ENCODE measurements around the gene ZFYVE16. TPM values are rescaled to one million over a fixed set of nuclear protein-coding genes. Genes with fewer than 3 reads are reported as not detected.
"Not testable (repeated sequence)": the region's sequence is repeated elsewhere in the genome, so short reads cannot be mapped to it uniquely, and the experiment has no call there.

Gene ZFYVE16
- total RNA-seq, 1 experiment from 2014 or later, result 50.2 TPM

- no TSS peak for BruUV-seq (replicated peaks)
- H3K4me1 Mint-ChIP-seq (ENCODE audit: low read depth, unreplicated experiment), result no peaks in the 10 kb centered on the region
- H3K27me3 Mint-ChIP-seq (ENCODE audit: insufficient read depth, unreplicated experiment), result peaks cover 3% of the 10 kb centered on the region
- ChIA-PET POLR2A (interaction anchor here (0.6 kb wide), 1 partner anchor 869 kb away, joined by 8 read pairs; the partner anchor contains the start of gene HOMER1), CTCF (no interaction called here)
- intact Hi-C loops (cut with micrococcal nuclease; ENCODE audit: unreplicated experiment), result no loop called here
- DNase-seq, result no peak
- H3K4me3 Mint-ChIP-seq (ENCODE audit: unreplicated experiment), result no peak overlapping the region
- no peaks in the 10 kb centered on the region for H3K9me3 ChIP-seq
- H3K36me3 Mint-ChIP-seq (ENCODE audit: insufficient read depth, unreplicated experiment), result no peaks in the 10 kb centered on the region
- H3K4me3 ChIP-seq (ENCODE audit: low read depth, low read length), result no peak overlapping the region
- H3K27me3 ChIP-seq (replicated peaks; ENCODE audit: control insufficient read depth, insufficient read depth, low read length), result no peaks in the 10 kb centered on the region
- no peaks in the 10 kb centered on the region for H3K4me1 ChIP-seq
- no peak overlapping the region for H3K27ac Mint-ChIP-seq (ENCODE audit: unreplicated experiment)
- no peaks in the 10 kb centered on the region for H3K36me3 ChIP-seq (ENCODE audit: control insufficient read depth, insufficient read depth, low read length)
- H3K9me3 Mint-ChIP-seq (ENCODE audit: unreplicated experiment), result no peaks in the 10 kb centered on the region
- no peak for TF ChIP-seq CTCF (IDR thresholded peaks at IDR 0.05; ENCODE audit: insufficient read depth in 1 of 2, low read depth in 1 of 2, low read length in 1 of 2, severe bottlenecking in 1 of 2, unreplicated experiment in 1 of 2)
Measured at GRCh38 chr5:80382488-80382887, 25.4 kb upstream of the ZFYVE16 start.

- no peak for DNase-seq
- H3K27me3 ChIP-seq (replicated peaks; ENCODE audit: control insufficient read depth, insufficient read depth, low read length), result no peaks in the 10 kb centered on the region
- no peak for TF ChIP-seq CTCF (IDR thresholded peaks at IDR 0.05; ENCODE audit: insufficient read depth in 1 of 2, low read depth in 1 of 2, low read length in 1 of 2, severe bottlenecking in 1 of 2, unreplicated experiment in 1 of 2)
- H3K4me3 Mint-ChIP-seq (ENCODE audit: unreplicated experiment), result no peak overlapping the region
- H3K4me1 ChIP-seq, result no peaks in the 10 kb centered on the region
- no peaks in the 10 kb centered on the region; the same call in 1 of the 2 replicates for H3K9me3 ChIP-seq
- H3K36me3 Mint-ChIP-seq (ENCODE audit: insufficient read depth, unreplicated experiment), result no peaks in the 10 kb centered on the region
- BruUV-seq (replicated peaks), result no TSS peak
- H3K9me3 Mint-ChIP-seq (ENCODE audit: unreplicated experiment), result no peaks in the 10 kb centered on the region
- no peaks in the 10 kb centered on the region for H3K4me1 Mint-ChIP-seq (ENCODE audit: low read depth, unreplicated experiment)
- no peaks in the 10 kb centered on the region for H3K36me3 ChIP-seq (ENCODE audit: control insufficient read depth, insufficient read depth, low read length)
- intact Hi-C loops (cut with micrococcal nuclease; ENCODE audit: unreplicated experiment), result no loop called here
- no peak overlapping the region for H3K27ac Mint-ChIP-seq (ENCODE audit: unreplicated experiment)
- peaks cover 7% of the 10 kb centered on the region for H3K27me3 Mint-ChIP-seq (ENCODE audit: insufficient read depth, unreplicated experiment)
- no peak overlapping the region for H3K4me3 ChIP-seq (ENCODE audit: low read depth, low read length)
- ChIA-PET CTCF (no interaction called here), POLR2A (interaction anchor here (0.6 kb wide), 1 partner anchor 167 kb away, joined by 3 read pairs; no protein-coding TSS in a partner anchor)
Measured at GRCh38 chr5:80387063-80387768, 20.6 kb upstream of the ZFYVE16 start.

GRCh38 chr5:80389580-80389979 lies 18.3 kb upstream of the ZFYVE16 start:
- intact Hi-C loops (cut with micrococcal nuclease; ENCODE audit: unreplicated experiment), result no loop called here
- no TSS peak for BruUV-seq (replicated peaks)
- no peaks in the 10 kb centered on the region for H3K4me1 Mint-ChIP-seq (ENCODE audit: low read depth, unreplicated experiment)
- H3K36me3 ChIP-seq (ENCODE audit: control insufficient read depth, insufficient read depth, low read length), result no peaks in the 10 kb centered on the region
- no peak overlapping the region for H3K4me3 ChIP-seq (ENCODE audit: low read depth, low read length)
- H3K9me3 Mint-ChIP-seq (ENCODE audit: unreplicated experiment), result no peaks in the 10 kb centered on the region
- no peaks in the 10 kb centered on the region; the same call in 1 of the 2 replicates for H3K9me3 ChIP-seq
- H3K27me3 Mint-ChIP-seq (ENCODE audit: insufficient read depth, unreplicated experiment), result peaks cover 7% of the 10 kb centered on the region
- H3K27ac Mint-ChIP-seq (ENCODE audit: unreplicated experiment), result no peak overlapping the region
- no peak for TF ChIP-seq CTCF (IDR thresholded peaks at IDR 0.05; ENCODE audit: insufficient read depth in 1 of 2, low read depth in 1 of 2, low read length in 1 of 2, severe bottlenecking in 1 of 2, unreplicated experiment in 1 of 2)
- no peaks in the 10 kb centered on the region for H3K27me3 ChIP-seq (replicated peaks; ENCODE audit: control insufficient read depth, insufficient read depth, low read length)
- ChIA-PET POLR2A (no interaction called here), CTCF (no interaction called here)
- H3K4me3 Mint-ChIP-seq (ENCODE audit: unreplicated experiment), result no peak overlapping the region
- no peaks in the 10 kb centered on the region for H3K36me3 Mint-ChIP-seq (ENCODE audit: insufficient read depth, unreplicated experiment)
- no peaks in the 10 kb centered on the region for H3K4me1 ChIP-seq
- no peak for DNase-seq

- CTCF ChIA-PET; H3K27me3 Mint-ChIP-seq (ENCODE audit: insufficient read depth, unreplicated experiment); H3K4me1 ChIP-seq; H3K27me3 ChIP-seq (replicated peaks; ENCODE audit: control insufficient read depth, insufficient read depth, low read length); POLR2A ChIA-PET; DNase-seq; H3K27ac Mint-ChIP-seq (ENCODE audit: unreplicated experiment); H3K9me3 ChIP-seq; BruUV-seq (replicated peaks); H3K4me3 ChIP-seq (ENCODE audit: low read depth, low read length); H3K36me3 Mint-ChIP-seq (ENCODE audit: insufficient read depth, unreplicated experiment); H3K9me3 Mint-ChIP-seq (ENCODE audit: unreplicated experiment); H3K4me1 Mint-ChIP-seq (ENCODE audit: low read depth, unreplicated experiment); intact Hi-C loops (cut with micrococcal nuclease; ENCODE audit: unreplicated experiment); H3K36me3 ChIP-seq (ENCODE audit: control insufficient read depth, insufficient read depth, low read length); H3K4me3 Mint-ChIP-seq (ENCODE audit: unreplicated experiment): not testable (repeated sequence)
Measured at GRCh38 chr5:80390413-80390812, 17.5 kb upstream of the ZFYVE16 start.

- H3K27me3 ChIP-seq (replicated peaks; ENCODE audit: control insufficient read depth, insufficient read depth, low read length); H3K4me3 ChIP-seq (ENCODE audit: low read depth, low read length); H3K36me3 ChIP-seq (ENCODE audit: control insufficient read depth, insufficient read depth, low read length); H3K36me3 Mint-ChIP-seq (ENCODE audit: insufficient read depth, unreplicated experiment); H3K27ac Mint-ChIP-seq (ENCODE audit: unreplicated experiment); CTCF ChIA-PET; H3K9me3 ChIP-seq; H3K9me3 Mint-ChIP-seq (ENCODE audit: unreplicated experiment); intact Hi-C loops (cut with micrococcal nuclease; ENCODE audit: unreplicated experiment); POLR2A ChIA-PET; H3K4me1 Mint-ChIP-seq (ENCODE audit: low read depth, unreplicated experiment); BruUV-seq (replicated peaks); H3K4me1 ChIP-seq; DNase-seq; H3K4me3 Mint-ChIP-seq (ENCODE audit: unreplicated experiment): not testable (repeated sequence)
- H3K27me3 Mint-ChIP-seq (ENCODE audit: insufficient read depth, unreplicated experiment), result peaks cover 10% of the 10 kb centered on the region
Measured at GRCh38 chr5:80391267-80391666, 16.6 kb upstream of the ZFYVE16 start.
